ACC112 (cell line): ENCODE measurements around the gene KCNH3.
"Not testable (repeated sequence)": the region's sequence is repeated elsewhere in the genome, so short reads cannot be mapped to it uniquely, and the experiment has no call there.

ENCODE experiments used
- H2AFZ ChIP-seq: fragments of 200-600 bp; sonication (generic); one replicate; pipeline ENCODE4 v1.6.0; 2017; ENCODE audit warnings: antibody characterized with exemption, low read length; ENCODE audit not compliant: unreplicated experiment
- H3K27ac ChIP-seq: fragments of 200-600 bp; sonication (generic); 2 replicates; pipeline ENCODE4 v1.5.1; 2014; ENCODE audit warnings: low read depth, mild to moderate bottlenecking, antibody characterized with exemption, low read length, moderate library complexity
- H3K27me3 ChIP-seq: fragments of 200-600 bp; sonication (generic); 2 replicates; pipeline ENCODE4 v1.6.1; 2014; ENCODE audit warnings: mild to moderate bottlenecking, antibody characterized with exemption, low read length, moderate library complexity, mixed read lengths; ENCODE audit not compliant: insufficient read depth
- H3K36me3 ChIP-seq: fragments of 200-600 bp; sonication (generic); 2 replicates; pipeline ENCODE4 v1.6.1; 2016; ENCODE audit warnings: mild to moderate bottlenecking, antibody characterized with exemption, low read length, moderate library complexity, mixed read lengths; ENCODE audit not compliant: insufficient read depth
- H3K4me1 ChIP-seq: fragments of 200-600 bp; sonication (generic); one replicate; pipeline ENCODE4 v1.6.1; 2016; ENCODE audit warnings: low read length, mixed read lengths; ENCODE audit not compliant: insufficient read depth, unreplicated experiment, control insufficient read depth
- H3K4me3 ChIP-seq: fragments of 200-600 bp; sonication (generic); 2 replicates; pipeline ENCODE4 v1.5.1; 2014; ENCODE audit warnings: mild to moderate bottlenecking, low read depth, low read length
- H3K79me2 ChIP-seq: fragments of 200-600 bp; sonication (generic); one replicate; pipeline ENCODE4 v1.6.0; 2016; ENCODE audit warnings: low read length; ENCODE audit not compliant: control insufficient read depth, unreplicated experiment, insufficient read depth

KCNH3 gene

DNA sequence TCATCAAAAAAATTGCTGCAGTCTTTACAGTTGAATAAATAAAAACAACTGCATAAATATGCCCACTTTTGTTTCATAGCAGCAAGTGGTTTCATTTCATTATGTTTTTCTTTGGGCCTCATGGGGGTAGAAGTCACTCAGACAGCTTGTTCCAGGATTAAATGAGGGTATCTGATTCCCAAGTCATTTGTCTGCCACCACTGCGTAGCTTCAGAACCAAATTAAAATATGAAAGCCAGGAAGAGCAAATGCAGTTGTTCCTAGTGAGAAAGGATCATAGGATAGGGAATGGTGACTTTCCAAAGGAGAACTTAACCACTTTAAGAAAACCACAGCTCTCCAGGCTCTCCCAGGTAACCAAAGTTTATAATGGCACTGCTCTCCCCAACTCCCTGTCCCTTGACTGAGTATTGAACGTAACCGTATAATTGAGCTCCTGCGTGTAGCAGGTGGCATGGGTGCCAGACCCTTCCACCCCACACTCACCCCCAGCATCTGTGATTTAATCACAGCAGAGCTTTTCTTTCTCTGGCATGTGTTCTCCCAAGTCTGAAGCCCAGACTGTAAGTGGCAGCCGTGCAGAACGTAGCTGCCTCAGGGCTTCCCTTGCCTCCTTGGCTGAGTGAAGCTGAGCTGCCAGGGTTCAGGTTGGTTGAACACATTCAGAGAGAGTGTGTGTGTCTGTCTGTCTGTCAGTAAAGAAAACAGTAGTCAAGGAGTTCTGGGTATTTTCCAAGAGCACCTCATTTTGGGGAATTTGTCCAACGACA is 11.3 kb upstream of the KCNH3 start:
- Histone ChIP-seq H3K4me1 (peaks cover 7% of the 10 kb centered on the region), H3K79me2 (no peaks in the 10 kb centered on the region), H3K36me3 (peaks cover 38% of the 10 kb centered on the region), H2AFZ (no peak overlapping the region), H3K4me3 (no peak overlapping the region), H3K27me3 (no peaks in the 10 kb centered on the region), H3K27ac (no peak overlapping the region)

DNA sequence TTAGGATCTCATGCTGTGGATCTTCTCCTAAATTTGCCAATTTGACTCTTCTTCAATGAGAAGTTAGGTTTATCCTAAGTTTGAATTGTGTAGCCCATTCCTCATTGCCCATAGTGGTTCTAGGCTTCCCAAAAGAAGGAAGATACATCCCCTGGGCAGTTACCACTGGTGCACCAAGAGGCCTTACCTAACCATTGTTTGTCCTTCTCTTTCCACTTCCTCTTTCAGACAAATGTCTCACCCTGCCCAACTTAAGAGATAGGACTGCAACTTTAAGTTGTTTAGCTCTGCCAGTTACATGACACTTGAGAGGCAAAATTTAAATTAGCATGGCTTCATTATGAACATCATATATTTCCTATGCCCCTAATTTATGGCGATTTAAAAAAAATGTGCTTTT is 9.4 kb upstream of the KCNH3 start:
- no peak overlapping the region for H3K27ac ChIP-seq
- peaks cover 28% of the 10 kb centered on the region for H3K36me3 ChIP-seq
- no peak overlapping the region for H2AFZ ChIP-seq
- no peaks in the 10 kb centered on the region for H3K79me2 ChIP-seq
- H3K27me3 ChIP-seq, result no peaks in the 10 kb centered on the region
- H3K4me1 ChIP-seq, result peaks cover 4% of the 10 kb centered on the region
- no peak overlapping the region for H3K4me3 ChIP-seq

DNA sequence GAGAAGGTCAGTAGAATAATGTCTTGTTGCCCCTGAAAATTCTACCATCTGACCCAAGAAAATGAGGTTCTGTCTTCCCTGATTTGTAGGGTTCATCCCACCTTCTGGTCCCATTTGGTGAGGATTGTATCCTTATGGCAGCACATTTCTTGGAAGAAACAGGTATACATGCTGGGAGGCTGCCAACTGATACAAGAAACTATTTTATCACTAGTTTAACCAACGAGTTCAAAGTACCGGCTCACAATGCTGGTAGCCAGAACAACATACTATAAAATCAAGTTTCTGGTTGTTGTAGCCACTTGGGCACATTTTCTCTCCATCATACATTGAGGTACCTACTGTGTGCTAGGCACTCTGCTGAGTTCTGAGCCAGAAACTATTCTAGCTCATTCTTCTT is 7.1 kb upstream of the KCNH3 start:
- Histone ChIP-seq H2AFZ (no peak overlapping the region), H3K4me3 (no peak overlapping the region)

DNA sequence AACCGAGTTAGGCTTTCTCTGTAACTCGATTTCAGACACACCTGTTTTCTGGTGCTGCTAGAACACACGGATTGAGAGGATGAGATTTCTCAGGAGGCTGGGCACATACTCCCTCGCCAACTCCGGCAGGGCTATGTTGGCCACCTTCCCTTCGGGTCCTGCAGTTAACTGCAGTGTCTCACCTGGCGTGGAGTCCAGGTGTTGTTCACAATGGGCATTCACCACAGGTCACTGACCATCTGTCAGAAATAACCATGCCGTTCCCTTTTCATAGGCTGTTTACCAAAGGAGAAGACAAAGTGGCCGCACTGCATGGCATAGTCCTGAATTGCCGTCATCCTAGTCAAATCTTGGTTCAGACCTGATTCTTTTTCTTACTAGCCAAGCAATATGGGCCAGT is 5.5 kb upstream of the KCNH3 start:
- Histone ChIP-seq H3K27me3 (peaks cover 12% of the 10 kb centered on the region), H2AFZ (no peak overlapping the region), H3K79me2 (no peaks in the 10 kb centered on the region), H3K4me1 (peaks cover 18% of the 10 kb centered on the region), H3K4me3 (no peak overlapping the region), H3K36me3 (no peaks in the 10 kb centered on the region), H3K27ac (no peak overlapping the region)

More for the DNA sequence above, 7.1 kb upstream of the KCNH3 start:
- Histone ChIP-seq H3K27ac (no peak overlapping the region), H3K27me3 (no peaks in the 10 kb centered on the region), H3K79me2 (no peaks in the 10 kb centered on the region), H3K36me3 (peaks cover 10% of the 10 kb centered on the region), H3K4me1 (peaks cover 9% of the 10 kb centered on the region)

DNA sequence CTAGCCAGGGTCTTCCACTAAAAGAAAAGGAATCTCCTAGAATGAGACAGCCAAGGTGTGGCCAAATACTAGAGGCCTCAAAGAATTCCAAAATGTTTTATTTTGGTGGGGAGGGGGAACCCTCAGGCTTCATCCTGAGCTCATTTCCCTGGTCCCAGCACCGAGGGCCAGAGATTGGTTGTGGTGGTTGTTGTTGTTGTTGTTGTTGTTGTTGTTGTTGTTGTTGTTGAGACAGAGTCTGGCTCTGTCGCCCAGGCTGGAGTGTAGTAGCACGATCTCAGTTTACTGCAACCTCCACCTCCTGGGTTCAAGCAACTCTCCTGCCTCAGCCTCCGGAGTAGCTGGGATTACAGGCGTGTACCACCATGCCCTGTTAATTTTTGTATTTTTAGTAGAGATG is 4.7 kb upstream of the KCNH3 start:
- H2AFZ ChIP-seq, H3K4me3 ChIP-seq, H3K79me2 ChIP-seq, H3K27ac ChIP-seq, H3K36me3 ChIP-seq: not testable (repeated sequence)
- peaks cover 16% of the 10 kb centered on the region for H3K27me3 ChIP-seq
- peaks cover 19% of the 10 kb centered on the region for H3K4me1 ChIP-seq

DNA sequence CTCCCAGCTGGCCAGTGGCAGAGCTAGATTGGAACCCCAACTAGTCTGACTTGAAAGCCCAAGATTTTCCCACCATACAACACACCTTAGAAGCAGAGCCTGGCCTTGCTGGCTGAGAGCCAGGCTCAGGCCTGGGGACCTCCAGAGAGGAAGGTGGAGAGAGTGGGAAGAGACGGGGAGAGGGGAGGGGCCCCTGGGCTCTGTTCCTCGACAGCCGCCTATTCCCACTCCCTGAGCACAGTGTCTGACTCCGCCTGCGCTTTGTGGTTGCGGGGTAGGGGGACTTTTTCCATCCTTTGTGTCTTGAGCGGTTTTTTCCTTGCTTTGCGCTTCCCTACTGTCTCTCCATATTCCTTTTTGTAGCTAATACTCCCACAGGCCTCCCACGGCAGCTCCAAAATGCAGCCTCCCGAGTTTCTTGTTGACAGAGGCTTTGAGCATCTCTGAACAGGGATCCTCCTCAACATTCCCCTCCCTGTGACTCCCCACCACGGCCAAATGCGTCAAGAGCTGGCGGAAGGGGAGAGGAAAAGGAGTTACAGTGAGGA is 4.0 kb upstream of the KCNH3 start:
- Histone ChIP-seq H3K4me3 (no peak overlapping the region), H2AFZ (no peak overlapping the region), H3K27me3 (peaks cover 23% of the 10 kb centered on the region), H3K36me3 (no peaks in the 10 kb centered on the region), H3K4me1 (peaks cover 19% of the 10 kb centered on the region), H3K27ac (no peak overlapping the region), H3K79me2 (no peaks in the 10 kb centered on the region)

DNA sequence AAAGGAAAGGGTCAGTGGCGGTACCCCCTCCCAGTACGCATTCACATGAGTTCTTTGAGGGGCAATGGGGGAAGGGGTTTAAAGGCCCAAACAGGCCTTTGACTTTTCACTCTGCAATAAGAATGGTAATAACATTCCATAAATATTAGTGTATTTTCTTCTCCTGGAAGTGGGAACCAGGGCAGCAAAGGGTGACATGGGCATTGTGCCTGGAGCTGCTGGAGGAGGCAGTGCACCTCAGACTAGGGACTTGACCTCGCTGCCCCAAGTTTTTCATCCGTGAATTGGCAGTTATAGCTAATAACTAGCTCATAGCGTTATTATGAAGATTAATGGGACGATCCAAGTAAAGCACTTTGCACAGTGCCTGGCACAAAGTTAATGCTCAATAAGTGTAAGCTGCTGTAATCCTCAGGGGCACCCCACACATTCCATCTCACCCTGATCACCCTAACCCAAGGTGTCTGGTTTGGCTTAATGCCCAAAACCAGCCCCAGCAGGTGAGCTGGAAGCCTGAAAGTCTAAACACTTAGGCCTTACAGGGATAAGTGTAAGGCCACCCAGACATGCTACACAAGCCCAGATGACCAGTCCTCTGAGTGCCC is 2.8 kb upstream of the KCNH3 start:
- Histone ChIP-seq H3K79me2 (no peaks in the 10 kb centered on the region), H2AFZ (no peak overlapping the region), H3K4me3 (no peak overlapping the region), H3K27ac (no peak overlapping the region), H3K27me3 (peaks cover 31% of the 10 kb centered on the region), H3K4me1 (peaks cover 19% of the 10 kb centered on the region), H3K36me3 (no peaks in the 10 kb centered on the region)

DNA sequence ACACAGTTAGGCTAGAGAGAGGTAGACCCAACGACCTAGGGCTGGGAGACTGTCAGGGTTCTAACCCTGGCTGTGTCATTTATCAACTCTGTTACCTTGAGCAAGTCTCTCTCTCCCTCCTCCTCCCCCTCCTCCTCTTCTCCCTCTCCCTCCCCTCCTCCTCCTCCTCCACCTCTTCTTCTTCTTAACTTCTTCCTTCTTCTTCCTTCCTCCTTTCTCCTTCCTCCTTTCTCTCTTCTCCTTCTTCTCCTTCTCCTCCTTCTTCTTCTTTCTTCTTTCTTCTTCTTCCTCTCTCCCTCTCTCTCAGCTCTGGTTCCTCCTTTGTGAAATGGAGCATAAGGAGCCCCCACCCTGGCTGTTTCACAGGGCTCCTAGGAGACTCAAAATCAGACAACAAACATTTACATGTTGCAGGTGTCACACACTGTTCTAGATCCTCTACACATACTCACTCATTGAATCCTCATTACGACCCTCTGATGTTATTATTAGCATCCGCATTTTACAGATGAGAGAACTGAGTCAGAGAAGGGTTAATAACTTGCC is 2.2 kb upstream of the KCNH3 start:
- H2AFZ ChIP-seq, result no peak overlapping the region
- no peak overlapping the region for H3K4me3 ChIP-seq
- peaks cover 31% of the 10 kb centered on the region for H3K27me3 ChIP-seq
- no peaks in the 10 kb centered on the region for H3K36me3 ChIP-seq
- no peaks in the 10 kb centered on the region for H3K79me2 ChIP-seq
- H3K4me1 ChIP-seq, result peaks cover 19% of the 10 kb centered on the region
- no peak overlapping the region for H3K27ac ChIP-seq

DNA sequence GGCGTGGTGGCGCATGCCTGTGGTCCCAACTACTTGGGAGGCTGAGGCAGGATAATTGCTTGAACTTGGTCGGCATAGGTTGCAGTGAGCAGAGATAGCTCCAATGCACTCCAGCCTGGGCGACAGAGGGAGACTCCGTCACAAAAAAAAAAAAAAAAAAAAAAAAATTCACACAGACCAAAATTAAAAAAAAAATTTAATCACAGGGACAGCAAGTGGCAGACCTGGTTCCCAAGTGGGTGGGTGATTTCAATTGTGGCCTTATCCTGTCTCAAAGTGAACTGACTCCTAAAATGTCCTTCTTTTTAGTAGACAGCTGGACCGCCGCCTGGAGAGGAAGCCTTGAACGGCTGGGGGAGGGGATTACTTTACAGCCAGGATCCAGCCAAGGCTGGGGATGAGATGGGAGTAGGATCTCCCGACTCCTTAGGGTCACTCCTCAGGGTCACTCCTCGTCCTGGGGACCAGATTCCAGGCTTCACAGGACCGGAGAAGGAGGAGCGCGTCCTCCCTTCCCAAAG is 1.5 kb upstream of the KCNH3 start:
- Histone ChIP-seq H3K4me3 (peak overlapping the region; percentile 72), H3K27me3 (peaks cover 31% of the 10 kb centered on the region), H3K36me3 (no peaks in the 10 kb centered on the region), H3K4me1 (peaks cover 19% of the 10 kb centered on the region), H3K79me2 (no peaks in the 10 kb centered on the region), H2AFZ (peak overlapping the region; percentile 33), H3K27ac (no peak overlapping the region)

DNA sequence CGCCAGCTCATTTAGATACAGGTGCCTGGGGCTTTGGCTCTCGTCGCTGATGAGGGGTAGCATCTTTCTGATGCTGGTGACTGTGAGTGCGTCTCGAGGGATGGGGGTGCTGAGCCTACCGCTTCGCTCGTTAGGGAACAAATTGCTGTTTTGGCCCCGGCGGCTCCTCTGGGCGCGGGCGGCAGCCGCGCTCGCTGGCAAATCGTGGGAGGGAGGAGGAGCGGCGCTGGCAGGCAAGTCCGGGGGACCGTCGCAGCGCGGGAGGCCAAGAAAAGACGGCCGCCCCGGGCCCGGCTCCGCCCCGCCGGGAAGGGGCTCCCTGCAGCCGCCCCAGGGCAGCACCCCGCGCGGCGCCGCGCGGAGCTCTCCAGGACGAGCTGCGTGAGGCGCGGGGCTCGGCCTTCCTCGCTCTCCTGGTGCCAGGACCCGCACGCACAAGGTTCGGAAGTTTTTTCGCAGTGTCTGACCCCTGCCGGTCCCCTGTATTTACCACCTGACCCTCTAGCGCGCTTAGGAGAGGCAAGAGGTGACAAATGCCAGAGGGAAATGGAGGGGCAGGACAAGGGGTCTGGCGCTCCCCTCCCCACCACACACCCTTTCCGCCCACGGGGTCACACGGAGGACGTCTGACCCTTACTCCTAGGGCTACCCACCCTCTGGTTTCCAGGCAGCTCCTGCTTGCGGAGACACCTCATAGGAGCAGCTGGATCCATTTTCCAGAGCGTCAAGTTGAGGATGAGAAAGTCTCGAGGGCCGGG is 899 bp upstream of the KCNH3 start:
- H3K4me1 ChIP-seq, result peaks cover 19% of the 10 kb centered on the region

More for the DNA sequence above, 899 bp upstream of the KCNH3 start:
- Histone ChIP-seq H3K79me2 (no peaks in the 10 kb centered on the region), H2AFZ (peak overlapping the region; percentile 33), H3K36me3 (no peaks in the 10 kb centered on the region), H3K27me3 (peaks cover 31% of the 10 kb centered on the region), H3K27ac (no peak overlapping the region), H3K4me3 (peak overlapping the region; percentile 72)
